Measurements from ENCODE around the gene ZNF530. TPM values are rescaled to one million over a fixed set of nuclear protein-coding genes. Genes with fewer than 3 reads are reported as not detected.

ZNF530 gene
- polyA plus RNA-seq, 1 donor from 2014 or later: 5.0 TPM

DNA sequence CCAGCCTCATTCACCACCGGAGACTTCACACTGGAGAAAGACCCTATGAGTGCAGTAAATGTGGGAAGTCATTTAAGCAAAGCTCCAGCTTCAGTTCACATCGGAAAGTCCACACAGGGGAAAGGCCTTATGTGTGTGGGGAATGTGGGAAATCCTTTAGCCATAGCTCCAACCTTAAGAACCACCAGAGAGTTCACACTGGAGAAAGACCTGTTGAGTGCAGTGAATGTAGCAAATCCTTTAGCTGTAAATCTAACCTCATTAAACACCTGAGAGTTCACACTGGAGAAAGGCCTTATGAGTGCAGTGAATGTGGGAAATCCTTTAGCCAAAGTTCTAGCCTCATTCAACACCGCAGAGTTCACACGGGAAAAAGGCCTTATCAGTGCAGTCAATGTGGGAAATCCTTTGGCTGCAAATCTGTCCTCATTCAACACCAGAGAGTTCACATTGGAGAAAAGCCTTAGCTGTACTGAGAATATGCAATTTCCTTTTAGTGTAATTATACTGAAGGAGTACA lies 42.1 kb downstream of the ZNF530 start:
- Mint-ChIP-seq H3K27me3 (no peaks in the 10 kb centered on the region), H3K4me1 (peaks cover 0 to 4% (median 0%) of the 10 kb centered on the region in 3 donors), H3K9me3 (peaks cover 24 to 59% (median 41%) of the 10 kb centered on the region in 3 donors), H3K36me3 (peaks cover 50% of the 10 kb centered on the region), H3K4me3 (peak overlapping the region in 1 of 4 donors; percentile 27), H3K27ac (no peak overlapping the region)

DNA sequence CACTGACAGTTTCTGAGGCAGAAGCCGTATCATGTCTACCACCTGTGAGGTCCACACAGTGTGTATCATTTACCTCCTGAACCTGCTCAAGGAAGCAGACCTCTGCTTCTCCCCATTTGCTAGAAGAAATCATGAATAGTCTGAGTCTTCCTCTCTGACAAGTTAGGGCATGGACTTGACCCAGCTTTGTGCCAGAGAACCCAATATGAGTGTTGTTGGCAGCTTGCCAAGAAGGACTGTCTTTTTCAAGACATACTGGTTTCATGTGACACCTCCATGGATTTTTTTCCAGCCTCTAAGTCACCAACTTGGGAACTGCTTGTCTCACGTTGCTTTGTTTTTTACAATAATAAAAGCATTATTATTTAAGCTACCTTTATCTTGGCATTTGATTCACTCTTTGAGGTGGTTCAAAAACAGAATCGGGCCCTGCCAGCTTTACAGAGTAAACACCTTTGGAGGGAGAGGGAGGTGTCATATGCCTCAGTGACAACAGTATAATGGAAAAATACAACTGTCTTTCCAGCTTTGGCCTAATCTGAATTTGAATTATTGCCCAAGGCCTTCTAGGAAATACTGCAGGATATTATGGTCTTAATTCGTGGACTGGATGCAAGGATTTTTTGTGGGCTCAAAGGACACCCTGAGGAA lies 42.8 kb downstream of the ZNF530 start:
- H3K4me3 Mint-ChIP-seq: no peak overlapping the region
- no peak overlapping the region for H3K27ac Mint-ChIP-seq
- peaks cover 0 to 2% (median 0%) of the 10 kb centered on the region in 3 donors for H3K4me1 Mint-ChIP-seq
- H3K27me3 Mint-ChIP-seq: no peaks in the 10 kb centered on the region
- H3K9me3 Mint-ChIP-seq: peaks cover 22 to 52% (median 34%) of the 10 kb centered on the region in 3 donors
- peaks cover 43% of the 10 kb centered on the region for H3K36me3 Mint-ChIP-seq

DNA sequence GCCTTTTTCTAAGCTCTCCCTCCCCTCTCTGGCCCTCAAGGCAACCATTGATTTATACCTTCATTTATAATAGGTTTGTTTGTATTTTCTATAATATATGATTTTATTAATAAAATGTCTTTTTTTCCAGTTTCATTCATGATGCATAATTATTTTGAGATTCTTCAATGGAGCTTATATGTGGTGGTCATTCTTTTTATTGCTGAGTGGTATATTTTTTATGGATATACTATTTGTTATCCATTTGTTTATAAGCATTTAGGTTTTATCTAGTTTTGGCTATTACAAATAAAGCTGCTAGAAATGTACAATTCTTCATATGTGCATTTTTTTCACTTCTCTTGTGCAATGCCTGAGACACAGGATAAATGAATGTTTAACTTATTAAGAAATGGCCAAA lies 44.0 kb downstream of the ZNF530 start:
- Mint-ChIP-seq H3K9me3 (peaks cover 18 to 45% (median 26%) of the 10 kb centered on the region in 3 donors), H3K36me3 (peaks cover 32% of the 10 kb centered on the region), H3K27ac (no peak overlapping the region), H3K27me3 (no peaks in the 10 kb centered on the region), H3K4me3 (no peak overlapping the region), H3K4me1 (peaks cover 0 to 2% (median 0%) of the 10 kb centered on the region in 3 donors)

DNA sequence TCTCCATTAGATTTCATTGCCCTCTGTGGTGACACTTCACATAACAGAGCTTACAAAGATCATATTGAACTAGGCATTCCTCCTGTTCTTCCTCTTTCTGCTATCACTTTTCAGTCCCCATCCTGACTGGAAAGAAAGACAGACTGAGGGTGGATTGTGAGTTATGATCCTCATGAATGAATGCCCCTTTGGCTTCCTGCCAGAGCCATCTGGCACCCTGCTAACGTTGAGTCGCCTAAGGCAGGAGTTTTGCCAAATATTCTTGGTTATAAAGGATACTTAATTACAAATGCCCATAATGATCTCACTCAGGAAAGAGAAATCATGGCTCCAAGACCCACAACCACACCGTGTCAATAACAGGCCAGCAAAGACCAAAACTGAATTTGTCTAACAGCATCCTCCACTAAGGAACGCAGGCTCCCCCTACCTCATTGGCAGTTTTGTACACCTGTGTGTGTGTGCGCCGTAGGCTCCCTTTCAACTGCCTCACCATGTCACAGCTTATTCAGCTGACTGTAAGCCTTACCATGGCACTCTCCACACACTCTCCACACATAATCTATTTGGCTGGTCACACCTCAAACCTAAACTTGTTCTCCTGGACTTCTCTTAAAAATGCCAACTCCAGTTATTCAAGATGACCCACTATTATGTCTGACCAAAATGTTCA lies 48.8 kb downstream of the ZNF530 start:
- no peak overlapping the region for H3K27ac Mint-ChIP-seq

DNA sequence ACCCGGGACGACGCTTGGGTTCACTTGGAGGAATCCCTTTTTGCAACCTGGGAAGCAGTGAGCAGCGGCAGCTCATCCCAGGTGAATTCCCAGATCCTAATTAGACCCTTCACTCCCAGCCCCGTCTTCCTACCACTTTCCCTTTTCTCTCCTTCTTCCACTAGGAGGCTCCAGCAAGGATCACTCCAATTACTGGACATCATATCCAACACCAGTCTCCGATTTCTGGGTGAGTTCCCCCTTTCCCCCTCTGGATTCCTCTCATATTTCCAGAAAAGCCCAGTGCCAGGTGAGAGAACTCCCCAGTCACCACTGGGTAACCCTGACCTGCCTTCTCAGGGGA lies 51.9 kb downstream of the ZNF530 start:
- Mint-ChIP-seq H3K27ac (no peak overlapping the region), H3K4me3 (no peak overlapping the region), H3K27me3 (peaks cover 10% of the 10 kb centered on the region), H3K9me3 (peaks cover 5 to 23% (median 22%) of the 10 kb centered on the region in 3 donors), H3K36me3 (no peaks in the 10 kb centered on the region), H3K4me1 (no peaks in the 10 kb centered on the region)

More for the DNA sequence above, 48.8 kb downstream of the ZNF530 start:
- H3K9me3 Mint-ChIP-seq: peaks cover 3 to 23% (median 10%) of the 10 kb centered on the region in 3 donors
- H3K27me3 Mint-ChIP-seq: peaks cover 2% of the 10 kb centered on the region
- no peak overlapping the region for H3K4me3 Mint-ChIP-seq
- H3K36me3 Mint-ChIP-seq: peaks cover 2% of the 10 kb centered on the region
- H3K4me1 Mint-ChIP-seq: no peaks in the 10 kb centered on the region

DNA sequence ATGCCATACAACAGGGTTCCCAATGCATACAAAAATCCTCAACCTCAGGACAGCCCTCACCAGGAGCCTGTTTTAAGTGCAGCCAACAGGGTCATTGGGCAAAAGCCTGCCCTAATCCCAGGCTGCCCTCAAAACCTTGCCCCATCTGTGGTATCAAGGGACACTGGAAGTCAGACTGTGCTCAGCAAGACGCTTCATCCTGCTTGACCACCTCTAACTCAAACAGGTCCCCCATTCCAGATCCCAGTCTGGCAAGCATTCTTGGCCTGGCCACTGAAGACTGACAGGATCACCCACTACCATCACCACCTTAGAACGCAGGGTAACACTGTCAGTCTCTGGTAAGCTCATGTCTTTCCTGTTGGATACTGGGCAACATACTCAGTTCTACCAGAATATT lies 54.0 kb downstream of the ZNF530 start:
- H3K4me1 Mint-ChIP-seq: no peaks in the 10 kb centered on the region
- peaks cover 5 to 25% (median 22%) of the 10 kb centered on the region in 3 donors for H3K9me3 Mint-ChIP-seq
- H3K27me3 Mint-ChIP-seq: peaks cover 10% of the 10 kb centered on the region
- H3K36me3 Mint-ChIP-seq: no peaks in the 10 kb centered on the region
- H3K4me3 Mint-ChIP-seq: no peak overlapping the region
- no peak overlapping the region for H3K27ac Mint-ChIP-seq

GRCh38 chr19:57655443-57655842 lies 55.8 kb downstream of the ZNF530 start:
- Mint-ChIP-seq H3K4me1 (no peaks in the 10 kb centered on the region), H3K27me3 (peaks cover 11% of the 10 kb centered on the region), H3K4me3 (no peak overlapping the region), H3K9me3 (peaks cover 5 to 21% (median 18%) of the 10 kb centered on the region in 3 donors), H3K27ac (no peak overlapping the region), H3K36me3 (no peaks in the 10 kb centered on the region)

- H3K4me3 Mint-ChIP-seq: no peak overlapping the region
- no peak overlapping the region for H3K27ac Mint-ChIP-seq
- peaks cover 5 to 21% (median 18%) of the 10 kb centered on the region in 3 donors for H3K9me3 Mint-ChIP-seq
- H3K27me3 Mint-ChIP-seq: peaks cover 15% of the 10 kb centered on the region
- no peaks in the 10 kb centered on the region for H3K4me1 Mint-ChIP-seq
- no peaks in the 10 kb centered on the region for H3K36me3 Mint-ChIP-seq
These were observed 56.7 kb downstream of the ZNF530 start for GRCh38 chr19:57656346-57656745.

Other genes starting within 250 kb of the ZNF530 start
- gene ZNF304, start 248.6 kb upstream of the ZNF530 start, polyA plus RNA-seq: 4.2 TPM
- gene TRAPPC2B, start 236.3 kb upstream of the ZNF530 start, polyA plus RNA-seq: 32.7 TPM
- 1.5 TPM for gene ZNF547, start 236.3 kb upstream of the ZNF530 start, polyA plus RNA-seq
- gene ZNF548, start 210.0 kb upstream of the ZNF530 start, polyA plus RNA-seq: 12.7 TPM
- 5.4 TPM for gene ZNF17, start 188.7 kb upstream of the ZNF530 start, polyA plus RNA-seq
- 5.4 TPM for gene ZNF749, start 164.6 kb upstream of the ZNF530 start, polyA plus RNA-seq
- 0.53 TPM for gene VN1R1, start 142.7 kb upstream of the ZNF530 start, polyA plus RNA-seq
- gene ZNF772, start 122.3 kb upstream of the ZNF530 start, polyA plus RNA-seq: 1.1 TPM
- gene ZNF419, start 112.1 kb upstream of the ZNF530 start, polyA plus RNA-seq: 12.4 TPM
- gene ZNF773, start 99.9 kb upstream of the ZNF530 start, polyA plus RNA-seq: 9.0 TPM
- 7.3 TPM for gene ZNF549, start 72.5 kb upstream of the ZNF530 start, polyA plus RNA-seq
- 8.8 TPM for gene ZNF550, start 40.0 kb upstream of the ZNF530 start, polyA plus RNA-seq
- 5.5 TPM for gene ZNF416, start 21.0 kb upstream of the ZNF530 start, polyA plus RNA-seq
- 9.9 TPM for gene ZIK1, start 15.7 kb upstream of the ZNF530 start, polyA plus RNA-seq
- gene ZNF134, start 14.4 kb downstream of the ZNF530 start, polyA plus RNA-seq: 13.5 TPM
- 17.8 TPM for gene ZNF211, start 33.3 kb downstream of the ZNF530 start, polyA plus RNA-seq
- not detected for gene ZSCAN4, start 69.0 kb downstream of the ZNF530 start, polyA plus RNA-seq
- gene ZNF551, start 82.1 kb downstream of the ZNF530 start, polyA plus RNA-seq: 5.8 TPM
- 5.0 TPM for gene ZNF154, start 109.3 kb downstream of the ZNF530 start, polyA plus RNA-seq
- 20.7 TPM for gene ZNF671, start 127.7 kb downstream of the ZNF530 start, polyA plus RNA-seq
- 13.4 TPM for gene ZNF776, start 146.9 kb downstream of the ZNF530 start, polyA plus RNA-seq
- 19.5 TPM for gene ZNF586, start 169.8 kb downstream of the ZNF530 start, polyA plus RNA-seq
- 6.8 TPM for gene ZNF552, start 215.0 kb downstream of the ZNF530 start, polyA plus RNA-seq
- 3.2 TPM for gene ZNF587B, start 230.4 kb downstream of the ZNF530 start, polyA plus RNA-seq
- gene ZNF587, start 250.0 kb downstream of the ZNF530 start, polyA plus RNA-seq: 10.5 TPM

All from IgD-negative memory B cell (primary cell).